ENCODE results near the gene SPINT1.

DNA sequence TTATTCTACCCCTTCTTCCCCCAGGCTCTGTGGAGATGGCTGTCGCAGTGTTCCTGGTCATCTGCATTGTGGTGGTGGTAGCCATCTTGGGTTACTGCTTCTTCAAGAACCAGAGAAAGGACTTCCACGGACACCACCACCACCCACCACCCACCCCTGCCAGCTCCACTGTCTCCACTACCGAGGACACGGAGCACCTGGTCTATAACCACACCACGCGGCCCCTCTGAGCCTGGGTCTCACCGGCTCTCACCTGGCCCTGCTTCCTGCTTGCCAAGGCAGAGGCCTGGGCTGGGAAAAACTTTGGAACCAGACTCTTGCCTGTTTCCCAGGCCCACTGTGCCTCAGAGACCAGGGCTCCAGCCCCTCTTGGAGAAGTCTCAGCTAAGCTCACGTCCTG, 12.9 kb downstream of the SPINT1 start:
- TF ChIP-seq, protein P1, sequence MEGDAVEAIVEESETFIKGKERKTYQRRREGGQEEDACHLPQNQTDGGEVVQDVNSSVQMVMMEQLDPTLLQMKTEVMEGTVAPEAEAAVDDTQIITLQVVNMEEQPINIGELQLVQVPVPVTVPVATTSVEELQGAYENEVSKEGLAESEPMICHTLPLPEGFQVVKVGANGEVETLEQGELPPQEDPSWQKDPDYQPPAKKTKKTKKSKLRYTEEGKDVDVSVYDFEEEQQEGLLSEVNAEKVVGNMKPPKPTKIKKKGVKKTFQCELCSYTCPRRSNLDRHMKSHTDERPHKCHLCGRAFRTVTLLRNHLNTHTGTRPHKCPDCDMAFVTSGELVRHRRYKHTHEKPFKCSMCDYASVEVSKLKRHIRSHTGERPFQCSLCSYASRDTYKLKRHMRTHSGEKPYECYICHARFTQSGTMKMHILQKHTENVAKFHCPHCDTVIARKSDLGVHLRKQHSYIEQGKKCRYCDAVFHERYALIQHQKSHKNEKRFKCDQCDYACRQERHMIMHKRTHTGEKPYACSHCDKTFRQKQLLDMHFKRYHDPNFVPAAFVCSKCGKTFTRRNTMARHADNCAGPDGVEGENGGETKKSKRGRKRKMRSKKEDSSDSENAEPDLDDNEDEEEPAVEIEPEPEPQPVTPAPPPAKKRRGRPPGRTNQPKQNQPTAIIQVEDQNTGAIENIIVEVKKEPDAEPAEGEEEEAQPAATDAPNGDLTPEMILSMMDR (IDR thresholded peaks at IDR 0.05; ENCODE audit: borderline replicate concordance, extremely low read depth, low read length, poor library complexity, severe bottlenecking) = no peak
- no peak for TF ChIP-seq EZH2 (IDR thresholded peaks at IDR 0.05; ENCODE audit: borderline replicate concordance, low read depth, low read length, severe bottlenecking)

Data from DND-41 (cell line).